Skeletal muscle tissue (tissue), 4 donors: ENCODE data around the gene PRKG1. TPM values are rescaled to one million over a fixed set of nuclear protein-coding genes. Genes with fewer than 3 reads are reported as not detected.
"Not testable (repeated sequence)": the region's sequence is repeated elsewhere in the genome, so short reads cannot be mapped to it uniquely, and the experiment has no call there.

Experiments used
- H3K27ac ChIP-seq: one replicate; pipeline ENCODE4 v1.7.0; 2013; ENCODE audit warnings: mild to moderate bottlenecking, low read depth, low read length, inconsistent platforms
- H3K27me3 ChIP-seq, 3 donors: one replicate each; pipeline ENCODE4 v1.7.0; 2013; ENCODE audit warnings: low read length in 3 of 3; ENCODE audit not compliant: control insufficient read depth in 3 of 3, insufficient read depth in 3 of 3
- H3K36me3 ChIP-seq, 3 donors: one replicate each; pipeline ENCODE4 v1.7.0; 2013; ENCODE audit warnings: low read length in 3 of 3; ENCODE audit not compliant: control insufficient read depth in 3 of 3, insufficient read depth in 3 of 3
- H3K4me1 ChIP-seq, 3 donors: one replicate each; pipeline ENCODE4 v1.7.0; 2013; ENCODE audit warnings: low read length in 3 of 3, mild to moderate bottlenecking in 3 of 3; ENCODE audit not compliant: control insufficient read depth in 3 of 3, insufficient read depth in 3 of 3
- H3K4me3 ChIP-seq, 3 donors: one replicate each; pipeline ENCODE4 v1.7.0; 2013; ENCODE audit warnings: low read length in 3 of 3
- H3K9ac ChIP-seq, 3 donors: one replicate each; pipeline ENCODE4 v1.7.0; 2013; ENCODE audit warnings: low read length in 3 of 3, mild to moderate bottlenecking in 3 of 3, moderate library complexity in 2 of 3, low read depth in 1 of 3
- H3K9me3 ChIP-seq, 3 donors: one replicate each; pipeline ENCODE4 v1.7.0; 2013; ENCODE audit warnings: low read length in 3 of 3; ENCODE audit not compliant: control insufficient read depth in 3 of 3
- total RNA-seq: library from RNA; depleted of rRNA; stranded (reverse); fragments of >200 nt; gene quantifications from one replicate; pipeline ENCODE4 v1.2.3, GENCODE V29; 2014
- donor health status: Osteomylitis.

Gene PRKG1
- total RNA-seq, 1 donor from 2014 or later = 44.9 TPM

GRCh38 chr10:52030975-52031374, 956.7 kb downstream of the PRKG1 start:
- no peaks in the 10 kb centered on the region for H3K4me1 ChIP-seq
- no peaks in the 10 kb centered on the region for H3K36me3 ChIP-seq
- H3K27me3 ChIP-seq = no peaks in the 10 kb centered on the region
- H3K9me3 ChIP-seq = no peaks in the 10 kb centered on the region
- H3K9ac ChIP-seq = no peak overlapping the region
- H3K4me3 ChIP-seq = no peak overlapping the region
- H3K27ac ChIP-seq = no peak overlapping the region

GRCh38 chr10:52031771-52032170, 957.5 kb downstream of the PRKG1 start:
- Histone ChIP-seq H3K36me3 (no peaks in the 10 kb centered on the region), H3K27ac (no peak overlapping the region), H3K9ac (no peak overlapping the region), H3K9me3 (no peaks in the 10 kb centered on the region), H3K4me1 (no peaks in the 10 kb centered on the region), H3K4me3 (no peak overlapping the region), H3K27me3 (no peaks in the 10 kb centered on the region)

GRCh38 chr10:52032681-52033629, 958.7 kb downstream of the PRKG1 start:
- Histone ChIP-seq H3K27me3 (no peaks in the 10 kb centered on the region), H3K9me3 (no peaks in the 10 kb centered on the region), H3K4me1 (no peaks in the 10 kb centered on the region), H3K36me3 (no peaks in the 10 kb centered on the region), H3K4me3 (no peak overlapping the region), H3K9ac (no peak overlapping the region), H3K27ac (no peak overlapping the region)

GRCh38 chr10:52039002-52039793, 964.9 kb downstream of the PRKG1 start:
- not testable (repeated sequence) for H3K4me3 ChIP-seq, H3K27me3 ChIP-seq, H3K9me3 ChIP-seq, H3K27ac ChIP-seq, H3K9ac ChIP-seq, H3K4me1 ChIP-seq, H3K36me3 ChIP-seq

GRCh38 chr10:52040486-52040885, 966.2 kb downstream of the PRKG1 start:
- H3K9me3 ChIP-seq = no peaks in the 10 kb centered on the region
- H3K9ac ChIP-seq = no peak overlapping the region
- H3K4me1 ChIP-seq = no peaks in the 10 kb centered on the region
- H3K27ac ChIP-seq = no peak overlapping the region
- H3K4me3 ChIP-seq = no peak overlapping the region
- H3K36me3 ChIP-seq = no peaks in the 10 kb centered on the region
- no peaks in the 10 kb centered on the region for H3K27me3 ChIP-seq

GRCh38 chr10:52043811-52044210, 969.5 kb downstream of the PRKG1 start:
- no peaks in the 10 kb centered on the region for H3K9me3 ChIP-seq
- H3K27ac ChIP-seq = no peak overlapping the region
- no peak overlapping the region for H3K4me3 ChIP-seq

GRCh38 chr10:52048051-52048450, 973.8 kb downstream of the PRKG1 start:
- H3K9me3 ChIP-seq = no peaks in the 10 kb centered on the region

More at GRCh38 chr10:52043811-52044210, 969.5 kb downstream of the PRKG1 start:
- no peaks in the 10 kb centered on the region for H3K27me3 ChIP-seq
- H3K4me1 ChIP-seq = peaks cover 0 to 2% (median 0%) of the 10 kb centered on the region in 3 donors
- no peaks in the 10 kb centered on the region for H3K36me3 ChIP-seq
- H3K9ac ChIP-seq = no peak overlapping the region

GRCh38 chr10:52050429-52051047, 976.3 kb downstream of the PRKG1 start:
- H3K27ac ChIP-seq = no peak overlapping the region
- no peak overlapping the region for H3K4me3 ChIP-seq
- H3K27me3 ChIP-seq = no peaks in the 10 kb centered on the region
- no peaks in the 10 kb centered on the region for H3K36me3 ChIP-seq
- peaks cover 0 to 12% (median 3%) of the 10 kb centered on the region in 3 donors for H3K4me1 ChIP-seq
- no peaks in the 10 kb centered on the region for H3K9me3 ChIP-seq
- H3K9ac ChIP-seq = no peak overlapping the region

More at GRCh38 chr10:52048051-52048450, 973.8 kb downstream of the PRKG1 start:
- no peak overlapping the region for H3K27ac ChIP-seq
- H3K4me3 ChIP-seq = no peak overlapping the region
- H3K36me3 ChIP-seq = no peaks in the 10 kb centered on the region
- H3K9ac ChIP-seq = no peak overlapping the region
- no peaks in the 10 kb centered on the region for H3K27me3 ChIP-seq
- H3K4me1 ChIP-seq = peaks cover 0 to 12% (median 3%) of the 10 kb centered on the region in 3 donors

- Histone ChIP-seq H3K9ac (no peak overlapping the region), H3K27ac (no peak overlapping the region), H3K9me3 (no peaks in the 10 kb centered on the region), H3K36me3 (no peaks in the 10 kb centered on the region), H3K4me3 (no peak overlapping the region), H3K4me1 (peaks cover 0 to 12% (median 3%) of the 10 kb centered on the region in 3 donors), H3K27me3 (no peaks in the 10 kb centered on the region)
Measured at GRCh38 chr10:52053497-52053896, 979.2 kb downstream of the PRKG1 start.
